Measurements from ENCODE around the gene KRTAP10-3. TPM values are rescaled to one million over a fixed set of nuclear protein-coding genes. Genes with fewer than 3 reads are reported as not detected.

The KRTAP10-3 gene
- total RNA-seq, 1 donor from 2014 or later: not detected

DNA sequence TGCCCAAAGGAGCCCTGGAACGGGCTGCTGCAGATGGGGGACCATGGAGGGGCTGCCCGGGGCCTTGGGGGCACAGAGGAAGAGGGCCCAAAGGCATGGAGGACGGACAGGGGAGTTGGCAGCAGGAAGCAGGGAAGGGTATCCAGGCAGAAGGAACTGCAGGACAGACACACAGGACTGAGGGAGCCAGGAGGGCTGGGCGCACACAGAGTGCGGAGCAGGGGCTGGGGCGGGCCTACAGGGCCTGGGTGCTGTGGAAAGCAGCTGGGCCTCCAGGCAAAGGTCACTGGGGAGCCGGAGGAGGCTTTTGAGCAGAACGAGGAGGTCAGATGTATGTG, 46.7 kb downstream of the KRTAP10-3 start:
- H3K27me3 ChIP-seq (ENCODE audit: control insufficient read depth, insufficient read depth, low read length): no peaks in the 10 kb centered on the region
- FAIRE-seq (no peak), DNase-seq (ENCODE audit: low read depth) (no peak)
- no peaks in the 10 kb centered on the region for H3K36me3 ChIP-seq (ENCODE audit: control insufficient read depth, insufficient read depth, low read length)
- H3K4me3 ChIP-seq (ENCODE audit: low read depth, low read length): no peak overlapping the region
- TF ChIP-seq, protein P1, sequence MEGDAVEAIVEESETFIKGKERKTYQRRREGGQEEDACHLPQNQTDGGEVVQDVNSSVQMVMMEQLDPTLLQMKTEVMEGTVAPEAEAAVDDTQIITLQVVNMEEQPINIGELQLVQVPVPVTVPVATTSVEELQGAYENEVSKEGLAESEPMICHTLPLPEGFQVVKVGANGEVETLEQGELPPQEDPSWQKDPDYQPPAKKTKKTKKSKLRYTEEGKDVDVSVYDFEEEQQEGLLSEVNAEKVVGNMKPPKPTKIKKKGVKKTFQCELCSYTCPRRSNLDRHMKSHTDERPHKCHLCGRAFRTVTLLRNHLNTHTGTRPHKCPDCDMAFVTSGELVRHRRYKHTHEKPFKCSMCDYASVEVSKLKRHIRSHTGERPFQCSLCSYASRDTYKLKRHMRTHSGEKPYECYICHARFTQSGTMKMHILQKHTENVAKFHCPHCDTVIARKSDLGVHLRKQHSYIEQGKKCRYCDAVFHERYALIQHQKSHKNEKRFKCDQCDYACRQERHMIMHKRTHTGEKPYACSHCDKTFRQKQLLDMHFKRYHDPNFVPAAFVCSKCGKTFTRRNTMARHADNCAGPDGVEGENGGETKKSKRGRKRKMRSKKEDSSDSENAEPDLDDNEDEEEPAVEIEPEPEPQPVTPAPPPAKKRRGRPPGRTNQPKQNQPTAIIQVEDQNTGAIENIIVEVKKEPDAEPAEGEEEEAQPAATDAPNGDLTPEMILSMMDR (IDR thresholded peaks at IDR 0.05; ENCODE audit: insufficient read depth, low read length, severe bottlenecking): no peak

DNA sequence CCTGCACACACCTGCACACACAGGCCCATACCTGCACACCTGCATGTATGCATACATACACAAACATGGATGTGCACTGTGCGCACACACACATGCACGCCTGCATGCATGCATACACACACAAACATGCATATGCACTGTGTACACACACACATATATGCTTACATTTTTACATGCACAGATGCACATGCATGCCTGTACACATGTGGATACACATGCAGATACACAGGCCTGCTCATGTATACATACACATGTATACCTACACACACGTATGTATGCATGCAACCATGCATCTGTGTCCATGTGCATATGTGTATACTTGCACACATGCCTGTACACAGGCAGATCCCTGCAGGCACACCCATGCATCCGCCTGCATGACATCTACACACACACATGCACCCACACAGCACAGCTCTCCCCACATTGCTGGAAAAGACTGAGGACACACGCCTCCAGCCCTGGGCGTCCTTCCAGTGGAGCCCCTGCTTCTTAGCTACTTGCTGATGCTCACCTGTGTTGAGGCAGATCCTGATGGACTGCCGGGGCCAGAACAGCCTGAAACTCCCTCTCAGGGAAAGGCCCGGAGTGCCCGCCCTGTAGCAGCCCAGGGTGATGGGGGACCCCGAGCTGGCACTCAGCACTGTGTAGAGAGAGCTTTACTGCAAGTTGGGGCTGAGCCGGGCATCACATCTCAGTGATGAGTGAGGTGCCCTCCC, 47.2 kb downstream of the KRTAP10-3 start:
- H3K27me3 ChIP-seq (ENCODE audit: control insufficient read depth, insufficient read depth, low read length): no peaks in the 10 kb centered on the region

DNA sequence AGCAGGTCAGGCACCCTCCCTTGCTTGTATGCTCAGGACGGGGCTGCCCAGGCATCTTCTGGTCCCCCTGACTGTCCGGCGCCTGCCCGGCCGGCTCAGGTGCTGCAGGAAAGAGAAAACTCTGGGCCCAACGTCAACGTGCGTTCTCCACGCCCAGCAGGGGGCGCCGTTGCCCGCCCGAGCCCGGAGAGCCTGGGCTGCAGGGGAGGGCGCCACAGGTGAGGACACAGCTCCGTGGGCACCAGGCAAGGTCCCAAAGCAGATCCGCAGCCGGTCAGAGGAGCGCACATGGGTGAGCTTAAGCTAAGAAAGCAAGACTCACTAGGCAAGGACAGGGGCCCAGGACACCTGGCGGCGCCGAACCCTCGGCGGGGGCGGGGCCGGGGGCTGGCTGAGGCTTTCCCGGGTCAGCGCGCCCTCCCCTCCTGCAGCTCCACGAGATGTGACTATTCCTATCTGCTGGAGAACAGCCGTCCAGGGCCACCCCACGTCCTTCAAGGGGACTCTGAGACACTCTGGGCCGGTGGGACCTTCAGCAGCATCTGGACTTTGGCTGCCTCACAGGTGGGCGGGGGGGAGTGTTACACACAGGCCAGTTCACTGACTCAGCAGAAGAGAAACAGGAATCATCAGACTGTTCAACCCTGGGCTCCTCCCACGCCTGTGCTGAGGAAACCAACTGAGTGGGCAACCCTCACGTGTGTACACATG, 47.9 kb downstream of the KRTAP10-3 start:
- Histone ChIP-seq H3K36me3 (ENCODE audit: control insufficient read depth, insufficient read depth, low read length) (no peaks in the 10 kb centered on the region), H3K27me3 (ENCODE audit: control insufficient read depth, insufficient read depth, low read length) (no peaks in the 10 kb centered on the region), H3K4me3 (ENCODE audit: low read depth, low read length) (peak overlapping the region; percentile 8)
- no peak for DNase-seq (ENCODE audit: low read depth)
- FAIRE-seq: no peak
- TF ChIP-seq, protein P1 (IDR thresholded peaks at IDR 0.05; ENCODE audit: insufficient read depth, low read length, severe bottlenecking): peak; percentile 71

More for the DNA sequence above, 47.2 kb downstream of the KRTAP10-3 start:
- DNase-seq (ENCODE audit: low read depth) (peak; percentile 16), FAIRE-seq (peak; percentile 86)
- TF ChIP-seq, protein P1 (IDR thresholded peaks at IDR 0.05; ENCODE audit: insufficient read depth, low read length, severe bottlenecking): no peak
- Histone ChIP-seq H3K36me3 (ENCODE audit: control insufficient read depth, insufficient read depth, low read length) (no peaks in the 10 kb centered on the region), H3K4me3 (ENCODE audit: low read depth, low read length) (no peak overlapping the region)

DNA sequence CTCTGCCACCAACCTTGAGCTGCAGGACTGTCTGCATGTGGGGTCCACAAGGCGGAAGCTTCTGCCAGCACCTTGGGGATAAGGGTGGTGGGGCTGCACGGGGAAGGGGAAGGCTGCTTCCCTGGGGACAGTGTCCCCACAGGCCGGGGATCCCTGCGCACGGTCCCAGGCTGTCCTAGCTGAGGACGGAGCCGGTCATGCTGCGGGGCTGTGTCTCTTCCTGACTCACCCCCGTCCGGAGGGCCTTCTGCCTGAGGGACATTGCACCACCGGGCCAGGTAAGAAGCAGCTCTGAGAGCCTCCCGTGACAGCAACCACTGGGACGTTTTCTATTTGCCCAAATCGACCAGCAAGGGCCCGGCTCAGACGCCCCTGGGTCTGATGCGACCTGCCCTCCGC, 48.5 kb downstream of the KRTAP10-3 start:
- FAIRE-seq: no peak
- TF ChIP-seq, protein P1 (IDR thresholded peaks at IDR 0.05; ENCODE audit: insufficient read depth, low read length, severe bottlenecking): no peak
- H3K36me3 ChIP-seq (ENCODE audit: control insufficient read depth, insufficient read depth, low read length): no peaks in the 10 kb centered on the region
- H3K4me3 ChIP-seq (ENCODE audit: low read depth, low read length): no peak overlapping the region
- no peaks in the 10 kb centered on the region for H3K27me3 ChIP-seq (ENCODE audit: control insufficient read depth, insufficient read depth, low read length)
- DNase-seq (ENCODE audit: low read depth): no peak

DNA sequence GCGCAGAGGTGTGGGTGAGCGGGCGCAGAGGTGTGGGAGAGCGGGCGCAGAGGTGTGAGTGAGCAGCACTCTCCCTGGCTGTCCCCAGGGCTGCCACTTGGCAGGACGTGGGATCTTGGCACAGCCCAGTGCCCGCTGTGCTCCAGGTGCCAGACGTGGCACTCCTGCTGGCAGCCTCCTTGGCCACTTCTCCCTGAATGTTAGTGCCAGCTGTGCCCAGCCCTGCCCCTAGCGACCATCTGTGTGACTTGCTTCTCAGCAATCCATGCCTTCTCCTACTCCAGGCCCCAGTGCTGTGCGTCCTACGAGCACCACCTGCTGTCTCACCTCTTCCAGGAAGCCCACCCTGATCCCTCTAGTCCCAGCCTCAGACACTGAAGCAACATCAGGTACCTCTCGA, 49.1 kb downstream of the KRTAP10-3 start:
- FAIRE-seq (no peak), DNase-seq (ENCODE audit: low read depth) (no peak)
- Histone ChIP-seq H3K36me3 (ENCODE audit: control insufficient read depth, insufficient read depth, low read length) (no peaks in the 10 kb centered on the region), H3K27me3 (ENCODE audit: control insufficient read depth, insufficient read depth, low read length) (no peaks in the 10 kb centered on the region), H3K4me3 (ENCODE audit: low read depth, low read length) (no peak overlapping the region)
- TF ChIP-seq, protein P1 (IDR thresholded peaks at IDR 0.05; ENCODE audit: insufficient read depth, low read length, severe bottlenecking): peak; percentile 35
